Tongue (tissue), 3 donors: ENCODE data around the gene COL20A1. TPM values are rescaled to one million over a fixed set of nuclear protein-coding genes. Genes with fewer than 3 reads are reported as not detected.
"Not testable (repeated sequence)": the region's sequence is repeated elsewhere in the genome, so short reads cannot be mapped to it uniquely, and the experiment has no call there.

Experiments used
- DNase-seq: peaks from one replicate; pipeline ENCODE4 v3.0.0-alpha.2; 2015
- small RNA-seq: library from RNA; depleted of rRNA; stranded (forward); fragments of <200 nt; gene quantifications from one replicate; pipeline ENCODE3, GENCODE V24; 2014; ENCODE audit warnings: low replicate concordance
- total RNA-seq: library from RNA; depleted of rRNA; stranded (reverse); fragments of >200 nt; gene quantifications from one replicate; pipeline ENCODE4 v1.2.3, GENCODE V29; 2014

The COL20A1 gene
- total RNA-seq, 1 donor from 2014 or later = 6.2 TPM

DNA sequence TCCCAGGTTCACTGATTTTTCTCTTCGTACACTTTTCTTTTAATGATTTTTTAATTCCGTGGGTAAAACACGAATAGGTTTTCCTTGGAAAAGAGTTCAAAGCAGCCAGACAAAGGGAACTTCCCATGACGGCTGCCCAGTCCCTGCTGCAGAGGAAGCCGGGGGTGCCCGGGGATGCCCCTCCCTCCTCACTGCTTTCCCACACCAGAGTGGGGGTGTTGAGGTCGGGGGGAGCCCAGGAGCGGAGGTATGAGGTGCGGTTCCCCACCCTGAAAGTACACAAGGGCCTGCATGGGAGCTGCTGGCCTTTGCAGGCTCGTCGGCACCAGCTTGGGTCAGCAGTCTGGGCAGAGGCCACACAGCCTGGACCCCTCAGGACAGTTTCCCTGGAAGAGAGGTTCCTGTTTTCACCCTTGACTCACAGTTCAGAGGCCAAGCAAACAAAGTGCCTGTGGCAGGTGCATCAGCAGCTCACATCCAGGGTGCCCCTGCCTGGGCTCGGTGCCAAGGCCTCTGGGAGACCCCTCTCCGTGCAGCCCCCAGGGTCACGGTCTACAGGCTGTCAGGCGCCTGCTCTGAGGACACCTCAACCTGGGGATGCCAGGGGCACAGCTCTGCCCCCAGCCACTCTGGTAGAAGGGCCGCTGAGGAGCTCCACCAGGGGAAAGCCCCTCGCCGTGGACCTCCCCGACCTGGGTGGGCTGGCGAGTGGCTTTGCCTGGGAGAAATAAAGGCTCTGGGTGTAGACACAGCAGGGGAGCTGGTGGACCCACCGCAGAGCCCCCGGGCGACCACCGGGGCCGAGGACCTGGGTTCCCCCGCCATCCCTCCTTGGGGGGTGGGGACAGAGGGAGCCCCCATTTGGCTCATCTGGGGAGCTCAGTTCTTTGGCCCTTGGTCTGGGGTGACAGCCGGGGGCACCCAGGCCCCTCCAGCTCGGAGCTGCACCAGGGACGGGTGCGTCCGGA lies 83.6 kb downstream of the COL20A1 start:
- DNase-seq = no peak

GRCh38 chr20:63377256-63377941 lies 84.4 kb downstream of the COL20A1 start:
- no peak for DNase-seq

- DNase-seq = no peak
These were observed 85.0 kb downstream of the COL20A1 start for GRCh38 chr20:63377951-63378381.

DNA sequence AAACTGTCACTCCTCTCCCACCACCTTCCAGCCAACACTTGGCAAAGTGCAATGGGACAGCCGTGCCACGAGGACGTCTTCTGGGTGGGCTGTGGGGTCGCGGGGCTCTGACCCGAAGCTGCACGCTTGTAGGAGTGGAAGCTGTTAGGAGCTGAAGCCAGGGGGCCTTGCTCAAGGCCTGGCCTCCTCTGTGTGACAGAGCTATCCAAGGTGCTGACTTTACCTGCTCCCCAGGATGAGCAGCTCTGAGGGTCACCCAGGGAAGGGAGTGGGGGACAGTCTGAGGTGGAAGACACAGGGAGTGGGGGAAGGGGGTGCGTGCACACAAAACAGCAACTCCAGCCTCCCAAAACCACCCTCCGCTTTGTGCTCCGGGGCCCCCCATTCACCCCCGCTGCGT lies 85.6 kb downstream of the COL20A1 start:
- DNase-seq = no peak

DNA sequence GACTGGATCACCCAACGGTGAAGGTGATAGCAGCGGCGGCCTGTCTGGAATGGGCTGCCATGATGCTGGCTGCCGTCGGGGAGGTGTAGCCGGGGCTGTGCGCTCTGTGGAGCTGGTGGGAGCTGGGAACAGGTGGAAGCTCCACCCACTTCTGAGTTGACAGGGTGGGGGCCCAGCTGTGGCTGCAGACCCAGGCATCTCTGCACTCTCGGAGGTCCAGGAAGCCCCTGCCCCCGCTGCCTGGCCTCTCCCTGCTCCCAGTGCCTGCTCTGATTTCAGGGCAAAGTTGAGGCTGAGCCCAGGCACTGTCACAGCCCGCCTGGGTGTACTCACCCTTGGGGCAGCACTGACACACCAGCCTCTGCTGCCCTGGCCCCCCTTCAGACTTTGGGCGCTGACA lies 86.3 kb downstream of the COL20A1 start:
- no peak for DNase-seq

DNA sequence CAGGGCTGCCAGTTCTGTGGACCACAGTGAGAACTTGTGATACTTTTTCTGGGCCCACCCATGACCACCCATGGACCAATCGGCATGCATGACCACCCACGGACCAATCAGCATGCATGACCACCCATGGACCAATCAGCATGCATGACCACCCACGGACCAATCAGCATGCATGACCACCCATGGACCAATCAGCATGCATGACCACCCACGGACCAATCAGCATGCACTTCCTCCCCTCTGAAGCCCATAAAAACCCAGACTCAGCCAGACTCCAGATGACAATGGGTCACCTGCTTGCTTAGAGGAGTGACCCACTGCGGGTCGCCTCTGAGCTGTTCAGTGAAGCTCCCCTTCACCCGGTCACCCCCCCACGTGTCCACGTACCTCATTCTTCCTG lies 86.9 kb downstream of the COL20A1 start:
- not testable (repeated sequence) for DNase-seq

DNA sequence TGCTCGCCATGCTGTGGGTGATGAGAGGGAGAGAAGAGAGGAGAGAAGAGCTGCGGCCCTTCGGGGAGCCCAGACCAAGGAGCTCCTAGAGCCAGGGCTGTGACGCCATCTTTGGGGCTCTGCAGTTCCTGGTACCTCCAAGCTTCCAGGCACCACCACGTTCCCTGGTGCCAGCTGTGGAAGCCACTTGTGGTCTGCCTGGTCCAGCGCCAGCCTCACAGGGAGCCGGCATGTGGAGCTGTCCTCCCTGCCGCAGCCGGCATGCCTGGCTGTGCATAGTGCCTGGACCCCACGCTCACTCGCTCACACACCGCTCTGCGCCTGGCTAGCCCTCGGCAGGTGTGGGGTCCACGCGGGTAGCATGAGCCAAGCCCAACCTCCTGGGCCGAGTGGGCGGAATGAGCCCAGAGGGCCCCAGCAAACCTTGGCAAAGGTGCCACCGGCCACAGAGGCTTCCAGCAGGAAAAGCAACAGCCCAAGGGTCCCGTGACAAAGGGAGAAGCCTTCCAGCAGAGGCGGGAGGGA lies 87.4 kb downstream of the COL20A1 start:
- DNase-seq = no peak

- DNase-seq = no peak
These were observed 88.9 kb downstream of the COL20A1 start for GRCh38 chr20:63381781-63382431.

GRCh38 chr20:63382551-63383300 lies 89.7 kb downstream of the COL20A1 start:
- no peak for DNase-seq

DNA sequence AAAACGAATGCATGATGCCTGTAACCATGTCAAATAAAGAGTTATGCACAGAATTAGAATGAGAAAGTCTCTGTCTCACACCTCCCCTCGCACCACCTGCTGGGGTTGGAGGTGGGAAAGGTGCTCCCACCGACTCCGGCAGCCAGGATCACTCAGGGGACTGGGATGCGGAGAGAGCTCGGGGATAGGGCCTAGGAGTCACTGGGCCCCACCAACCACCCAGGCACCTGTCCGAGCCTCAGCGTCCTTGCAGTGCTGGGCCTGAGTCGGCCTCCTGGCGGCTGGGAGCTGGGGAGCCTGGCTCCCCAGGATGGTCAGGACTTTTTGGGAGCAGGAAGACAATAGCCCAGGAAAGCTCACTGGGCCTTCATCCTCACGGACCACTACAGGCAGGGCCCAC lies 90.6 kb downstream of the COL20A1 start:
- no peak for DNase-seq

- DNase-seq = no peak
These were observed 91.3 kb downstream of the COL20A1 start for GRCh38 chr20:63384336-63384735.

Small RNA genes lying within 50 kb of the gene (small RNA-seq; reads per million reads assigned to genes)
- 1.6 reads per million, percentile 89 among the genes with 10 or more reads in this experiment for gene MIR4326
- gene RNU6-994P = not detected

Other genes starting within 250 kb of the COL20A1 start
- gene YTHDF1, start 77.1 kb upstream of the COL20A1 start, total RNA-seq = 29.1 TPM
- gene BIRC7, start 57.3 kb upstream of the COL20A1 start, total RNA-seq = 0.31 TPM
- gene NKAIN4, start 38.7 kb upstream of the COL20A1 start, total RNA-seq = 10.4 TPM
- 47.1 TPM for gene ARFGAP1, start 20.4 kb upstream of the COL20A1 start, total RNA-seq
- gene CHRNA4, start 68.2 kb downstream of the COL20A1 start, total RNA-seq = 1.8 TPM
- 2.6 TPM for gene KCNQ2, start 179.5 kb downstream of the COL20A1 start, total RNA-seq
- gene EEF1A2, start 205.9 kb downstream of the COL20A1 start, total RNA-seq = 858 TPM
- gene PPDPF, start 227.6 kb downstream of the COL20A1 start, total RNA-seq = 35.2 TPM
- 4.6 TPM for gene PTK6, start 244.2 kb downstream of the COL20A1 start, total RNA-seq